Breast epithelium (tissue), 3 donors: ENCODE results near the gene BRINP1.

Experiments
- POLR2A ChIP-seq: fragments of 450-650 bp; IDR thresholded peaks from one replicate; pipeline ENCODE4 v1.6.1; 2016; ENCODE audit warnings: antibody characterized with exemption, mild to moderate bottlenecking, moderate library complexity
- TF ChIP-seq, protein P1 (sequence below), 3 donors: fragments of 450-650 bp; IDR thresholded peaks; one replicate each; pipeline ENCODE4 v1.5.1; 2016 to 2017; ENCODE audit warnings: antibody characterized with exemption in 3 of 3, mild to moderate bottlenecking in 3 of 3, moderate library complexity in 3 of 3

DNA sequence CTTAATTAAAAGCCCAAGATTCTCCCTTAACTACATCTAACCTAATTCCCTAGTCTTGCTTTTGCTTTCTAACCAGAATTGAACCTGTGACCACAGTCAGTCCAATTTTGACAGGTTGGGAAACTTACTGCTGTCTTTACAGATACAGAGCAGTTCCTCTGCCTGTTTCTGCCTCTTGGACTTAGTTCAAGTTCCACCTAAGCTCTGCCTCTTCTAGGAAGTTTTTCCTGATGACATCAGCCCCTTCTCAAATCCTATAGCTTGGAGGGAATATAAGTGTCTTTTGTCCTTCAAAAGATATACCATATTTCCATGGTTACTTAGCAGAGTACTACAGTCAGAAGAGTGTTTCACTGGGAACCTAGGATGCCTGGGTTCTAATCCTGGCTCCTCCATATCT is 31.7 kb downstream of the BRINP1 start:
- TF ChIP-seq, protein P1, sequence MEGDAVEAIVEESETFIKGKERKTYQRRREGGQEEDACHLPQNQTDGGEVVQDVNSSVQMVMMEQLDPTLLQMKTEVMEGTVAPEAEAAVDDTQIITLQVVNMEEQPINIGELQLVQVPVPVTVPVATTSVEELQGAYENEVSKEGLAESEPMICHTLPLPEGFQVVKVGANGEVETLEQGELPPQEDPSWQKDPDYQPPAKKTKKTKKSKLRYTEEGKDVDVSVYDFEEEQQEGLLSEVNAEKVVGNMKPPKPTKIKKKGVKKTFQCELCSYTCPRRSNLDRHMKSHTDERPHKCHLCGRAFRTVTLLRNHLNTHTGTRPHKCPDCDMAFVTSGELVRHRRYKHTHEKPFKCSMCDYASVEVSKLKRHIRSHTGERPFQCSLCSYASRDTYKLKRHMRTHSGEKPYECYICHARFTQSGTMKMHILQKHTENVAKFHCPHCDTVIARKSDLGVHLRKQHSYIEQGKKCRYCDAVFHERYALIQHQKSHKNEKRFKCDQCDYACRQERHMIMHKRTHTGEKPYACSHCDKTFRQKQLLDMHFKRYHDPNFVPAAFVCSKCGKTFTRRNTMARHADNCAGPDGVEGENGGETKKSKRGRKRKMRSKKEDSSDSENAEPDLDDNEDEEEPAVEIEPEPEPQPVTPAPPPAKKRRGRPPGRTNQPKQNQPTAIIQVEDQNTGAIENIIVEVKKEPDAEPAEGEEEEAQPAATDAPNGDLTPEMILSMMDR (IDR thresholded peaks at IDR 0.05) = no peak
- no peak for TF ChIP-seq POLR2A
